Esophagus muscularis mucosa (tissue), 4 donors: ENCODE results near the gene XRN2.

ENCODE experiments used
- CTCF ChIP-seq, 3 experiments: fragments of 200-600 bp in 2 of 3; fragments of 450-650 bp in 1 of 3; sonication (generic) in 2 of 3; IDR thresholded peaks; one replicate each; pipeline ENCODE4 v1.5.1; 2017 to 2019; ENCODE audit warnings: antibody characterized with exemption in 3 of 3, mild to moderate bottlenecking in 2 of 3, moderate library complexity in 1 of 3
- EP300 ChIP-seq: sonication (generic); formaldehyde crosslinking; IDR thresholded peaks from one replicate; pipeline ENCODE4 v1.6.1; 2017; ENCODE audit warnings: antibody characterized with exemption
- POLR2A ChIP-seq: fragments of 450-650 bp; IDR thresholded peaks from one replicate; pipeline ENCODE4 v1.6.1; 2017; ENCODE audit warnings: antibody characterized with exemption, moderate library complexity, mild to moderate bottlenecking, low read depth
- POLR2AphosphoS5 ChIP-seq, 2 donors: sonication (generic); formaldehyde crosslinking; IDR thresholded peaks; one replicate each; pipeline ENCODE4 v1.6.1; 2017; ENCODE audit warnings: antibody characterized with exemption in 2 of 2

- TF ChIP-seq POLR2AphosphoS5 (IDR thresholded peaks at IDR 0.05) (no peak), POLR2A (no peak), CTCF (IDR thresholded peaks at IDR 0.05) (no peak), EP300 (no peak)
Observed at GRCh38 chr20:21294755-21295154, 8.4 kb upstream of the XRN2 start.
